B cell (primary cell): Measurements from ENCODE around the gene ZNF91.
"Not testable (repeated sequence)": the region's sequence is repeated elsewhere in the genome, so short reads cannot be mapped to it uniquely, and the experiment has no call there.

ENCODE experiments used
- CTCF ChIP-seq: fragments of 200-600 bp; IDR thresholded peaks from one replicate; pipeline ENCODE4 v1.8.0; 2022; ENCODE audit warnings: antibody characterized with exemption, mild to moderate bottlenecking
- EZH2 ChIP-seq: IDR thresholded peaks from 2 replicates; pipeline ENCODE4 v1.6.1; 2012; ENCODE audit warnings: borderline replicate concordance, low read depth, mild to moderate bottlenecking, moderate library complexity, low read length; ENCODE audit not compliant: insufficient read depth, poor library complexity, severe bottlenecking

GRCh38 chr19:23321403-23321802, 73.9 kb downstream of the ZNF91 start:
- TF ChIP-seq CTCF, EZH2: not testable (repeated sequence)
